Testis (tissue), 3 donors: Measurements from ENCODE around the gene GPR152. TPM values are rescaled to one million over a fixed set of nuclear protein-coding genes. Genes with fewer than 3 reads are reported as not detected.
"Not testable (repeated sequence)": the region's sequence is repeated elsewhere in the genome, so short reads cannot be mapped to it uniquely, and the experiment has no call there.

Source experiments
- DNase-seq: peaks from one replicate; pipeline ENCODE4 v3.0.0-alpha.2; 2019
- H3K27ac ChIP-seq, 2 donors: fragments of 200-600 bp; sonication (generic); one replicate each; pipeline ENCODE4 v1.5.1; 2019
- H3K27me3 ChIP-seq: fragments of 200-600 bp; sonication (generic); one replicate; pipeline ENCODE4 v1.5.1; 2019
- H3K36me3 ChIP-seq: fragments of 200-600 bp; sonication (generic); one replicate; pipeline ENCODE4 v1.5.1; 2017; ENCODE audit warnings: low read depth; ENCODE audit errors: missing control alignments
- H3K4me1 ChIP-seq: fragments of 200-600 bp; sonication (generic); one replicate; pipeline ENCODE4 v1.5.1; 2019
- H3K4me3 ChIP-seq, 2 donors: fragments of 200-600 bp; sonication (generic); one replicate each; pipeline ENCODE4 v1.5.1; 2017 to 2019
- H3K9me3 ChIP-seq: fragments of 200-600 bp; sonication (generic); one replicate; pipeline ENCODE4 v1.5.1; 2017
- CTCF ChIP-seq, 3 experiments: fragments of 450-650 bp in 2 of 3; fragments of 200-600 bp in 1 of 3; sonication (generic) in 1 of 3; IDR thresholded peaks; one replicate each; pipeline ENCODE4 v1.5.1; 2016 to 2019; ENCODE audit warnings: antibody characterized with exemption in 3 of 3, mild to moderate bottlenecking in 2 of 3, moderate library complexity in 1 of 3
- POLR2A ChIP-seq: fragments of 450-650 bp; IDR thresholded peaks from one replicate; pipeline ENCODE4 v1.6.1; 2017; ENCODE audit warnings: antibody characterized with exemption, mild to moderate bottlenecking, moderate library complexity
- WGBS, 2 donors: methylation state at CpG; one replicate each; pipeline ENCODE4 v1.1.5; 2018; 5-methylcytosine and 5-hydroxymethylcytosine counted together
- intact Hi-C: fragments of 100-400 bp; cut with DNase I; formaldehyde crosslinking; loops from one replicate; pipeline ENCODE4 v1.15.1; 2023; ENCODE audit warnings: low total_unique reads
- polyA plus RNA-seq: library from polyadenylated mRNA; stranded (reverse); fragments of 350-450 nt; fragmentation: Illumina TruSeq; extraction: RNeasy Lipid Tissue Mini Kit (QIAGEN cat#74804); gene quantifications from one replicate; pipeline ENCODE4 v1.2.3, GENCODE V29; 2014; ENCODE audit warnings: low read depth, low replicate concordance; ENCODE audit not compliant: insufficient read depth
- total RNA-seq, 2 donors: library from RNA; depleted of rRNA; stranded (reverse); fragments of >200 nt; gene quantifications; one replicate each; pipeline ENCODE4 v1.2.3, GENCODE V29; 2016

GPR152 gene
- total and polyA plus RNA-seq, 3 donors from 2014 or later = not detected

- H3K9me3 ChIP-seq = no peaks in the 10 kb centered on the region
- no peak for DNase-seq
- no peak overlapping the region for H3K27ac ChIP-seq
- no peak for TF ChIP-seq CTCF (IDR thresholded peaks at IDR 0.05)
- TF ChIP-seq POLR2A = no peak
- H3K27me3 ChIP-seq = no peaks in the 10 kb centered on the region
- no peak overlapping the region for H3K4me3 ChIP-seq
- WGBS, 2 donors = 81 to 90% methylated on average over 11 to 25 of the region's 25 CpGs
- intact Hi-C loops = loop anchor here (10.0 kb wide), 1 partner anchor 85 kb away; the partner anchor contains the start of genes PPP1CA and TBC1D10C
- no peaks in the 10 kb centered on the region for H3K4me1 ChIP-seq
- H3K36me3 ChIP-seq = no peaks in the 10 kb centered on the region
Observed at GRCh38 chr11:67489203-67489884, 36.8 kb upstream of the GPR152 start.

DNA sequence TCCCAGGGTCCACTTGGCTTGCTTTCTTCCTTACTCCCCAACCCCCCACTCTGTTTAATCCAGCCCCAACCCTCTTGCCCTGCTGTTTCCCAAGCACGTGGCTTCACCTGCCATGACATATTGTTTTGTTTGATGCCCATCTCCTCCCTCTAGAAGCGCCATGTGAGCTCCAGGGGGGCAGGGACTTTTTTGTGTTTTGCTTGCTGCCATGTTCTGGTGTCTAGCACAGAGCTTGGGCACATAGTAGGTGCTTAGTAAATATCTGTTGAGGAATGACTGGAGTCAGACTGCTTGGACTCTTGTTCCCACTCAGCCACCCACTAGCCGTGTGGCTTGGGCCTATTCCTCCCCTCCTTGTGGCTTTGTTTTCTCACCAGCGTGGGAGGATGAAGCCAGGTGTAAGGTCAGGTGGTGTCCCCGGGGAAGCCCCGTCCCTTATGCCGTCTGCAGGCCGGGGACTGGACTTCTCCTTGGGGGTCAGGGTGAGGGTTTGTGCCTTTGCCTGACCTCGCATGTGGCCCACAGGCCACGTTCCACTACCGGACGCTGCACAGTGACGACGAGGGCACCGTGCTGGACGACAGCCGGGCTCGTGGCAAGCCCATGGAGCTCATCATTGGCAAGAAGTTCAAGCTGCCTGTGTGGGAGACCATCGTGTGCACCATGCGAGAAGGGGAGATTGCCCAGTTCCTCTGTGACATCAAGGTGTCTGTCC is 34.1 kb upstream of the GPR152 start:
- TF ChIP-seq POLR2A = no peak
- H3K36me3 ChIP-seq = no peaks in the 10 kb centered on the region
- no peak overlapping the region for H3K4me3 ChIP-seq
- WGBS, 2 donors = 87% methylated on average over 13 to 20 of the region's 20 CpGs
- peaks cover 9% of the 10 kb centered on the region for H3K4me1 ChIP-seq
- intact Hi-C loops = loop anchor here (10.0 kb wide), 1 partner anchor 82 kb away; the partner anchor contains the start of genes PPP1CA and TBC1D10C
- no peak for DNase-seq
- H3K9me3 ChIP-seq = no peaks in the 10 kb centered on the region
- H3K27ac ChIP-seq = no peak overlapping the region
- H3K27me3 ChIP-seq = no peaks in the 10 kb centered on the region

DNA sequence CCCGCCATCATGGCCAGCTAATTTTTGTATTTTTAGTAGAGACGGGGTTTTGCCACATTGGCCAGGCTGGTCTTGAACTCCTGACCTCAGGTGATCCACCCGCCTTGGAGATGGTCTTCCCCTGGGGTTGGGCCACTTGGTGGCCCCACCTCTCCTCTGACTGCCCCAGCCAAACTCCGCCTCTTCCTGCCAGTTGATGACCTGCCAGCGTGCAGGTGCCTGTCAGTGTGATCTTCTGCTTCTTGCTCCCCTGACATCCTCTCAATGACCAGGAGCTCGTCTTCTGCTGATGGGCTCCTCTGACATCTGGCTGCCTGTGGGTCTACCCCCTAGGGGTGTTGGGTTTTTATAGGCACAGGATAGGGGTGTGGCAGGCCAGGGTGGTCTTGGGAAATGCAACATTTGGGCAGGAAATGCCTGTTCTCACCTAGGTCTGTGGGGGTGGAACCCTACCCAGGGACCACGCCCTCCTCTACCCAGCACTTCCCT is 33.4 kb upstream of the GPR152 start:
- intact Hi-C loops = loop anchor here (10.0 kb wide), 1 partner anchor 81 kb away; the partner anchor contains the start of genes PPP1CA and TBC1D10C
- not testable (repeated sequence) for H3K36me3 ChIP-seq
- WGBS, 2 donors = 89 to 96% methylated on average over 7 of the region's 7 CpGs

GRCh38 chr11:67484847-67485311 is 32.4 kb upstream of the GPR152 start:
- Histone ChIP-seq H3K27me3 (no peaks in the 10 kb centered on the region), H3K27ac (no peak overlapping the region), H3K4me1 (peaks cover 9% of the 10 kb centered on the region), H3K36me3 (no peaks in the 10 kb centered on the region), H3K4me3 (no peak overlapping the region), H3K9me3 (no peaks in the 10 kb centered on the region)
- TF ChIP-seq CTCF (IDR thresholded peaks at IDR 0.05) (no peak), POLR2A (no peak)
- intact Hi-C loops = loop anchor here (10.0 kb wide), 1 partner anchor 80 kb away; the partner anchor contains the start of genes PPP1CA and TBC1D10C
- DNase-seq = no peak
- 66% methylated on average over 11 of the region's 11 CpGs for WGBS, 2 donors

More for the DNA sequence above, 33.4 kb upstream of the GPR152 start:
- not testable (repeated sequence) for H3K4me3 ChIP-seq, DNase-seq, H3K9me3 ChIP-seq, H3K27ac ChIP-seq, H3K27me3 ChIP-seq, H3K4me1 ChIP-seq

DNA sequence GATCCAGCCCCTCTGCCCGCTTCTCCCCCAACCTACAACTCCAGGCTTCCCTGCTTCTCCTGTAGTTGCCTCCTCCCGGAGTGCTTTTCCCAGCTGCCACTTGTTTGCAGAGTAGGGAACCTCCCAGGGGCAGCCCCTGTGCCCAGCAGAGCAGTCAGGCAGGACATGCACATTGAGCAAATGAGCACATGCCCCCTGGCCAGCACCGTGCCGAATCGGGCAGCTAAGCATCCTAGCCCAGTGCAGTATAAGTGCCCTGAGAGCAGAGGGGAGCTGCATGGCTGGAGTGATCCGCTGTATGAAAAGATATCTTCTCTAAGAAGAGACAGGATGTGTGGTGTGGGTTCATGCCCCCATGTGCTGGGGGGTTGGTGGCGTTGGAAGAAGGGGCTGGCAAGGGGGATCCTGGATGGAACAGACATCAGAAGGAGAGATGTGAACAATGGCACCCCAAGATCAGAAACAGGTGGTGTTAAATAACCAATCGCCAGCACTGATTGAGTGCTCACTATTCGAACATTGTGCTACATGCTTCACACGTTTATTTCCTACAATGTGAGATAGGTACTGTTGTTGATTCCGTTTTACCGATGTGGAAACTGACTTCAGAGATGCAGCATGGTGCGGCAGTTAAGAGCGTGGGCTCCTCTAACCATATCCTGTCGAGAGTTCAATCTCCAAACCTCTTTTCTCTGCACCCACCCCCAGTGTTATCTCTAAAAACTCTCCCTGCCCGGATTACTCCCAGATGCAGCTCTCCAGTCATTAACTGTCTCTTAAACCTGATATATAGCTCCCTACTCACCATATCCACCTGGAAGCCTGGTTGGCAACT is 31.5 kb upstream of the GPR152 start:
- DNase-seq = no peak
- Histone ChIP-seq H3K27me3 (no peaks in the 10 kb centered on the region), H3K4me1 (peaks cover 9% of the 10 kb centered on the region), H3K9me3 (no peaks in the 10 kb centered on the region), H3K36me3 (no peaks in the 10 kb centered on the region), H3K4me3 (peak overlapping the region; percentile 49 to 57), H3K27ac (peak overlapping the region in 1 of 2 donors; percentile 82)
- 52 to 65% methylated on average over 16 of the region's 16 CpGs for WGBS, 2 donors
- TF ChIP-seq CTCF (IDR thresholded peaks at IDR 0.05) (no peak), POLR2A (no peak)
- intact Hi-C loops = loop anchor here (10.0 kb wide), 1 partner anchor 79 kb away; the partner anchor contains the start of genes PPP1CA and TBC1D10C
